Measurements from ENCODE around the gene CPSF7.

DNA sequence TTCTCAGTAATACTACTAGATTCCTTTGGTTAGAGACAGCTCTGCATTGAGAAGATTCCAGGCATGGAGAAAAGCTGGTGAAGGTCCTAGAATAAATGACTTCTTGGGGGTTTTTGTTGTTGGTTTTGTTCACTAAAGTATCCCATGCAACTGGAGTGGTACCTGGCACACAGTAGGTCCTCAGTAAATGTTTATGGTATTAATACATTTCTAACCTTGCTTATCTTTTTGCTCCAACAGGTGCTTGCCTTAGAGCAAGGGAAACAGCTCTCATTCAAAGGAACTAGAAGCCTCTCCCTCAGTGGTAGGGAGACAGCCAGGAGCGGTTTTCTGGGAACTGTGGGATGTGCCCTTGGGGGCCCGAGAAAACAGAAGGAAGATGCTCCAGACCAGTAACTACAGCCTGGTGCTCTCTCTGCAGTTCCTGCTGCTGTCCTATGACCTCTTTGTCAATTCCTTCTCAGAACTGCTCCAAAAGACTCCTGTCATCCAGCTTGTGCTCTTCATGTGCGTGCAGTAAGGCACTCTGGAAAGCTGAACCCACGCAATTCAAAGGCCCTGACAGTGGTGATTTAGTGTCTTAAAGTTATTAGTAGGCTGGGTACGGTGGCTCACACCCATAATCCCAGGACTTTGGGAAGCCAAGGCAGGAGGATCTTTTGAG lies 65.6 kb downstream of the CPSF7 start:
- TF ChIP-seq POLR2A (IDR thresholded peaks at IDR 0.05; ENCODE audit: low read depth) = no peak
- TF ChIP-seq, protein P1, sequence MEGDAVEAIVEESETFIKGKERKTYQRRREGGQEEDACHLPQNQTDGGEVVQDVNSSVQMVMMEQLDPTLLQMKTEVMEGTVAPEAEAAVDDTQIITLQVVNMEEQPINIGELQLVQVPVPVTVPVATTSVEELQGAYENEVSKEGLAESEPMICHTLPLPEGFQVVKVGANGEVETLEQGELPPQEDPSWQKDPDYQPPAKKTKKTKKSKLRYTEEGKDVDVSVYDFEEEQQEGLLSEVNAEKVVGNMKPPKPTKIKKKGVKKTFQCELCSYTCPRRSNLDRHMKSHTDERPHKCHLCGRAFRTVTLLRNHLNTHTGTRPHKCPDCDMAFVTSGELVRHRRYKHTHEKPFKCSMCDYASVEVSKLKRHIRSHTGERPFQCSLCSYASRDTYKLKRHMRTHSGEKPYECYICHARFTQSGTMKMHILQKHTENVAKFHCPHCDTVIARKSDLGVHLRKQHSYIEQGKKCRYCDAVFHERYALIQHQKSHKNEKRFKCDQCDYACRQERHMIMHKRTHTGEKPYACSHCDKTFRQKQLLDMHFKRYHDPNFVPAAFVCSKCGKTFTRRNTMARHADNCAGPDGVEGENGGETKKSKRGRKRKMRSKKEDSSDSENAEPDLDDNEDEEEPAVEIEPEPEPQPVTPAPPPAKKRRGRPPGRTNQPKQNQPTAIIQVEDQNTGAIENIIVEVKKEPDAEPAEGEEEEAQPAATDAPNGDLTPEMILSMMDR (IDR thresholded peaks at IDR 0.05) = no peak
- no peak for TF ChIP-seq POLR2AphosphoS5 (IDR thresholded peaks at IDR 0.05)
